HepG2 (cell line): ENCODE data around the gene SERTAD3. TPM values are rescaled to one million over a fixed set of nuclear protein-coding genes. Genes with fewer than 3 reads are reported as not detected.

Experiments
- BHLHE40 ChIP-seq: IDR thresholded peaks from 2 replicates; pipeline ENCODE4 v1.6.1; 2011; ENCODE audit warnings: low read length, improper control_type of control experiment
- BRD4 ChIP-seq: sonication (generic); formaldehyde crosslinking; IDR thresholded peaks from 2 replicates; pipeline ENCODE4 v1.4.0; 2020; ENCODE audit warnings: missing genetic modification reagents
- ERF ChIP-seq: IDR thresholded peaks from 2 replicates; pipeline ENCODE4 v1.6.1; 2018; ENCODE audit warnings: missing biosample characterization, missing genetic modification reagents
- GABPB1 ChIP-seq: IDR thresholded peaks from 2 replicates; pipeline ENCODE4 v1.6.1; 2016; ENCODE audit warnings: mild to moderate bottlenecking, missing genetic modification reagents, moderate library complexity, missing compliant biosample characterization
- GLI4 ChIP-seq: sonication (generic); formaldehyde crosslinking; IDR thresholded peaks from 2 replicates; pipeline ENCODE4 v1.5.1; 2020; ENCODE audit warnings: missing genetic modification reagents, mild to moderate bottlenecking, moderate library complexity, borderline replicate concordance
- HDAC2 ChIP-seq: sonication (generic); formaldehyde crosslinking; IDR thresholded peaks from 2 replicates; pipeline ENCODE4 v1.4.0; 2020; ENCODE audit warnings: missing genetic modification reagents
- KLF9 ChIP-seq: IDR thresholded peaks from 2 replicates; pipeline ENCODE4 v1.6.1; 2016; ENCODE audit warnings: low read depth
- NFYC ChIP-seq: IDR thresholded peaks from 2 replicates; pipeline ENCODE4 v1.6.1; 2016; ENCODE audit warnings: missing genetic modification reagents, missing compliant biosample characterization
- NR2C2 ChIP-seq: sonication (generic); formaldehyde crosslinking; IDR thresholded peaks from 2 replicates; pipeline ENCODE4 v1.4.0; 2020; ENCODE audit warnings: missing genetic modification reagents, mild to moderate bottlenecking, moderate library complexity, borderline replicate concordance
- PHB2 ChIP-seq: fragments of 450-650 bp; IDR thresholded peaks from 2 replicates; pipeline ENCODE4 v1.6.1; 2018; ENCODE audit not compliant: partially characterized antibody
- RXRB ChIP-seq: IDR thresholded peaks from 2 replicates; pipeline ENCODE4 v1.6.1; 2016; ENCODE audit warnings: borderline replicate concordance, missing genetic modification reagents, missing compliant biosample characterization
- SP1 ChIP-seq, 2 experiments: fragments of 450-650 bp in 1 of 2; sonication (generic) in 1 of 2; formaldehyde crosslinking in 1 of 2; IDR thresholded peaks; 2 replicates each; pipeline versions ENCODE4 v1.4.0 to v1.6.1; 2016 to 2020; ENCODE audit warnings: missing genetic modification reagents in 1 of 2
- YEATS4 ChIP-seq: sonication (generic); formaldehyde crosslinking; IDR thresholded peaks from 2 replicates; pipeline ENCODE4 v1.4.0; 2020; ENCODE audit warnings: missing genetic modification reagents, borderline replicate concordance
- ZKSCAN8 ChIP-seq: IDR thresholded peaks from 2 replicates; pipeline ENCODE4 v1.6.1; 2016; ENCODE audit warnings: borderline replicate concordance, missing genetic modification reagents, missing compliant biosample characterization
- ZNF17 ChIP-seq: sonication (generic); formaldehyde crosslinking; IDR thresholded peaks from 2 replicates; pipeline ENCODE4 v1.5.0; 2020; ENCODE audit warnings: mild to moderate bottlenecking, missing genetic modification reagents
- ZNF451 ChIP-seq: sonication (generic); formaldehyde crosslinking; IDR thresholded peaks from 2 replicates; pipeline ENCODE4 v1.5.0; 2020; ENCODE audit warnings: mild to moderate bottlenecking, missing genetic modification reagents
- ZNF468 ChIP-seq: sonication (generic); formaldehyde crosslinking; IDR thresholded peaks from 2 replicates; pipeline ENCODE4 v1.8.0; 2022; ENCODE audit warnings: mild to moderate bottlenecking, moderate library complexity, missing genetic modification reagents
- ZNF746 ChIP-seq: sonication (generic); formaldehyde crosslinking; IDR thresholded peaks from 2 replicates; pipeline ENCODE4 v1.8.0; 2022; ENCODE audit warnings: mild to moderate bottlenecking, missing genetic modification reagents
- ZNF83 ChIP-seq: sonication (generic); formaldehyde crosslinking; IDR thresholded peaks from 2 replicates; pipeline ENCODE4 v1.4.0; 2020; ENCODE audit warnings: missing genetic modification reagents, mild to moderate bottlenecking, borderline replicate concordance
- ZNF878 ChIP-seq: sonication (generic); formaldehyde crosslinking; IDR thresholded peaks from 2 replicates; pipeline ENCODE4 v1.8.1; 2023; ENCODE audit warnings: mild to moderate bottlenecking, missing genetic modification reagents, moderate library complexity
- ZSCAN31 ChIP-seq: sonication (generic); formaldehyde crosslinking; IDR thresholded peaks from 2 replicates; pipeline ENCODE4 v1.5.0; 2020; ENCODE audit warnings: low read depth, mild to moderate bottlenecking, missing genetic modification reagents
- polyA plus RNA-seq, 8 experiments: library from polyadenylated mRNA; depleted of rRNA in 3 of 8; stranded (reverse) in 7 of 8; unstranded in 1 of 8; fragments of >200 nt; fragmentation: Illumina TruSeq in 4 of 8; extraction: Trizol in 4 of 8; gene quantifications; 2 replicates each; pipeline versions ENCODE4 v1.2.1 to v1.2.3, GENCODE V29; 2011 to 2016; ENCODE audit warnings: low read depth in 4 of 8, missing spikeins in 1 of 8, mixed read lengths in 1 of 8; ENCODE audit not compliant: insufficient read depth in 1 of 8
- total RNA-seq, 5 experiments: library from RNA; depleted of rRNA; stranded (reverse); fragments of >200 nt; fragmentation: Illumina TruSeq; extraction: Trizol; gene quantifications; 2 replicates each; pipeline ENCODE4 v1.2.3, GENCODE V29; 2016; ENCODE audit warnings: low read depth in 1 of 5
- TF ChIP-seq, protein P1 (sequence below): sonication (generic); formaldehyde crosslinking; IDR thresholded peaks from 2 replicates; pipeline ENCODE4 v1.4.0; 2020; ENCODE audit warnings: mild to moderate bottlenecking, missing genetic modification reagents

SERTAD3 gene
- total and polyA plus RNA-seq, 2 of the 13 experiments (the other 11 are each of a cell fraction or from before 2014, with no cell fraction given): 9.6 to 16.9 TPM

DNA sequence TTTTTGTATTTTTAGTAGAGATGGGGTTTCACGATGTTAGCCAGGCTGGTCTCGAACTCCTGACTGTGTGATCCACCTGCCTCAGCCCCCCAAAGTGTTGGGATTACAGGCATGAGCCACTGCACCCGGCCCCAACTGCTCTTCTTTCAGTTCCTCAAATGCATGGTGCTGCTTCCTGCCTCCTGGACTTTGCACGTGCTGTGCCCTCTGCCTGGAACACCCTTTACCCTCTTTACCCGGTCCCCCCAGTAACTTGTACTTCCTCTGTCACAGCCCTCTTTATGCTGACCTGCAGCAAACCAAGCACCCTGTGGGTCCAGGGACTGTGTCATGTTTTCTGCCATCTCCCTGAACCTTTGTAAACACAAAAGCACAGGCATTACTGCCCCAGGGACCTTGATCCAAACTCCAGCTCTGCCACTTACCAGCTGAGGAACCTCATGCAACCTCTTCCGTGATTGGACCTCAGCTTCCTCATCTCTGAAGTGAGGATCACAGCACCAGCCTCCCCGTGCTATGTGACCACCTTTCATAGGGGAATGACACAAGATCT is 17.6 kb upstream of the SERTAD3 start (continued):
- TF ChIP-seq, protein P1, sequence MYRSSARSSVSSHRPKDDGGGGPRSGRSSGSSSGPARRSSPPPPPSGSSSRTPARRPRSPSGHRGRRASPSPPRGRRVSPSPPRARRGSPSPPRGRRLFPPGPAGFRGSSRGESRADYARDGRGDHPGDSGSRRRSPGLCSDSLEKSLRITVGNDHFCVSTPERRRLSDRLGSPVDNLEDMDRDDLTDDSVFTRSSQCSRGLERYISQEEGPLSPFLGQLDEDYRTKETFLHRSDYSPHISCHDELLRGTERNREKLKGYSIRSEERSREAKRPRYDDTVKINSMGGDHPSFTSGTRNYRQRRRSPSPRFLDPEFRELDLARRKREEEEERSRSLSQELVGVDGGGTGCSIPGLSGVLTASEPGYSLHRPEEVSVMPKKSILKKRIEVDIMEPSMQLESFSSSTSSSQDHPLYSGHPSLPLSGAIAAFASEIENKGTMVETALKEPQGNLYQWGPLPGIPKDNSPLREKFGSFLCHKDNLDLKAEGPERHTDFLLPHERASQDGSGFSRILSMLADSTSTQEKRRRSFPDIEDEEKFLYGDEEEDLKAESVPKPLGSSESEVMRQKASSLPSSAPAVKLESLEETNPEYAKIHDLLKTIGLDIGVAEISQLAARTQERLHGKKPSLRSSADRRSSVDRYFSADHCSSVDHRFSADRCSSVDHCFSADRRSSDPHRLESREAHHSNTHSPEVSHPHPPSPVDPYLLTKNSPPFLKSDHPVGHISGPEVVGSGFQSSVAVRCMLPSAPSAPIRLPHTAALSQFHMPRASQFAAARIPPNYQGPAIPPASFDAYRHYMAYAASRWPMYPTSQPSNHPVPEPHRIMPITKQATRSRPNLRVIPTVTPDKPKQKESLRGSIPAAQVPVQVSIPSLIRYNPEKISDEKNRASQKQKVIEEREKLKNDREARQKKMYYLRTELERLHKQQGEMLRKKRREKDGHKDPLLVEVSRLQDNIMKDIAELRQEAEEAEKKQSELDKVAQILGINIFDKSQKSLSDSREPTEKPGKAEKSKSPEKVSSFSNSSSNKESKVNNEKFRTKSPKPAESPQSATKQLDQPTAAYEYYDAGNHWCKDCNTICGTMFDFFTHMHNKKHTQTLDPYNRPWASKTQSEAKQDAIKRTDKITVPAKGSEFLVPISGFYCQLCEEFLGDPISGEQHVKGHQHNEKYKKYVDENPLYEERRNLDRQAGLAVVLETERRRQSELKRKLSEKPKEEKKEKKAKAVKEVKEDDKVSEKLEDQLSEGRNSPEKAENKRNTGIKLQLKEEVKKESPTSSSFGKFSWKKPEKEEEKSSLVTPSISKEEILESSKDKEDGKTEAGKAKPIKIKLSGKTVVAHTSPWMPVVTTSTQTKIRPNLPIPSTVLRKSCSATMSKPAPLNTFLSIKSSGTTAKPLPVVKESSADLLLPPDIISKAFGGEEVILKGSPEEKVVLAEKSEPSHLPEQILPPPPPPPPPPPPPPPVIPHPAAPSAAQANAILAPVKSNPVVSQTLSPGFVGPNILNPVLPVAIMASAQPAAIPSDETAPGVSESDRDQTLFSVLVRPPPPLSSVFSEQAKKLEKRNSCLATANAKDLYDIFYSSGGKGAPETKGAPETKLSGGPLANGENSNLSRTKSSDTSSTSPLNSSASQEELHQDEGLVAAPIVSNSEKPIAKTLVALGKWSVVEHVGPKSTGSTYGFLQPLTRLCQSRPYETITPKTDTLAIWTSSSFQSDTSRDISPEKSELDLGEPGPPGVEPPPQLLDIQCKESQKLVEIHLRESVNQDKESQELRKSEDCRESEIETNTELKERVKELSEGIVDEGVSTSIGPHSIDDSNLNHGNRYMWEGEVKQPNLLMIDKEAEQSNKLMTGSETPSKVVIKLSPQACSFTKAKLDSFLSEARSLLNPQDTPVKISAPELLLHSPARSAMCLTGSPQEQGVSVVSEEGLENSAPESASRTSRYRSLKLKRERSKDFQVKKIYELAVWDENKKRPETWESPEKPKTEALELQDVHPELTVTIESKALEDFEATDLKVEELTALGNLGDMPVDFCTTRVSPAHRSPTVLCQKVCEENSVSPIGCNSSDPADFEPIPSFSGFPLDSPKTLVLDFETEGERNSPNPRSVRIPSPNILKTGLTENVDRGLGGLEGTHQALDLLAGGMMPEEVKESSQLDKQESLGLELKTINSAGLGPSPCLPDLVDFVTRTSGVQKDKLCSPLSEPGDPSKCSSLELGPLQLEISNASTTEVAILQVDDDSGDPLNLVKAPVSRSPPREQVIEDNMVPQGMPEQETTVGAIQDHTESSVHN (CRISPR knock-in tag): no peak
- peak; percentile 58; the same call in 1 of the 2 replicates for TF ChIP-seq ERF
- no peak for TF ChIP-seq PHB2
- TF ChIP-seq YEATS4 (CRISPR knock-in tag): no peak
- no peak for TF ChIP-seq ZNF746
- TF ChIP-seq HDAC2 (CRISPR knock-in tag): peak; percentile 66; the same call in 1 of the 2 replicates
- TF ChIP-seq GLI4 (CRISPR knock-in tag): no peak
- no peak for TF ChIP-seq ZNF17 (CRISPR knock-in tag)
- TF ChIP-seq GABPB1 (CRISPR knock-in tag): peak; percentile 60; the same call in 1 of the 2 replicates
- no peak for TF ChIP-seq ZNF83 (CRISPR knock-in tag)
- TF ChIP-seq BHLHE40: peak; percentile 53; the same call in 1 of the 2 replicates
- no peak for TF ChIP-seq ZNF451
- TF ChIP-seq RXRB (CRISPR knock-in tag): peak; percentile 83
- TF ChIP-seq ZNF468 (CRISPR knock-in tag): no peak
- 0 out of 2 replicates have a peak, but pooled peaks have one; percentile 18 for TF ChIP-seq NFYC (CRISPR knock-in tag)
- peak; percentile 37; the same call in 1 of the 2 replicates for TF ChIP-seq ZSCAN31 (CRISPR knock-in tag)
- TF ChIP-seq KLF9 (CRISPR knock-in tag): no peak
- no peak for TF ChIP-seq SP1 (IDR thresholded peaks at IDR 0.05)
- TF ChIP-seq SP1 (CRISPR knock-in tag; IDR thresholded peaks at IDR 0.05): no peak
- peak; percentile 74; the same call in 1 of the 2 replicates for TF ChIP-seq NR2C2 (CRISPR knock-in tag)
- 0 out of 2 replicates have a peak, but pooled peaks have one; percentile 40 for TF ChIP-seq ZKSCAN8 (CRISPR knock-in tag)
- peak; percentile 48; the same call in 1 of the 2 replicates for TF ChIP-seq BRD4 (CRISPR knock-in tag)
- no peak for TF ChIP-seq ZNF878 (CRISPR knock-in tag)
